OCI-LY1 (cell line): Measurements from ENCODE around the gene EVA1A.

Source experiments
- H2AFZ ChIP-seq: fragments of 200-600 bp; sonication (generic), shearing (Covaris generic); 2 replicates; pipeline ENCODE4 v1.6.0; 2014; ENCODE audit warnings: antibody characterized with exemption, mild to moderate bottlenecking, low read length
- H3F3A ChIP-seq: fragments of 200-600 bp; sonication (generic), shearing (Covaris generic); 2 replicates; pipeline ENCODE4 v1.6.0; 2014; ENCODE audit warnings: mild to moderate bottlenecking, antibody characterized with exemption, low read length, moderate library complexity; ENCODE audit not compliant: insufficient read depth
- H3K27ac ChIP-seq: fragments of 200-600 bp; sonication (generic); 2 replicates; pipeline ENCODE4 v1.5.1; 2014; ENCODE audit warnings: low read length, mixed run types, mild to moderate bottlenecking, low read depth; ENCODE audit not compliant: poor library complexity, severe bottlenecking
- H3K27me3 ChIP-seq: fragments of 200-600 bp; sonication (generic); 2 replicates; pipeline ENCODE4 v1.6.0; 2014; ENCODE audit warnings: antibody characterized with exemption, mild to moderate bottlenecking, low read length, moderate library complexity; ENCODE audit not compliant: insufficient read depth
- H3K36me3 ChIP-seq: fragments of 200-600 bp; sonication (generic); 2 replicates; pipeline ENCODE4 v1.6.1; 2014; ENCODE audit warnings: mild to moderate bottlenecking, antibody characterized with exemption, low read length, moderate library complexity, mixed read lengths; ENCODE audit not compliant: insufficient read depth
- H3K4me1 ChIP-seq: fragments of 200-600 bp; sonication (generic); 2 replicates; pipeline ENCODE4 v1.5.1; 2014; ENCODE audit warnings: mild to moderate bottlenecking, low read length, moderate library complexity; ENCODE audit not compliant: insufficient read depth, severe bottlenecking
- H3K4me2 ChIP-seq: fragments of 200-600 bp; sonication (generic), shearing (Covaris generic); 2 replicates; pipeline ENCODE4 v1.6.1; 2014; ENCODE audit warnings: low read length
- H3K4me3 ChIP-seq: fragments of 200-600 bp; sonication (generic); 2 replicates; pipeline ENCODE4 v1.5.1; 2014; ENCODE audit warnings: low read length, low read depth, mild to moderate bottlenecking, mixed read lengths; ENCODE audit not compliant: poor library complexity, severe bottlenecking
- H3K79me2 ChIP-seq: fragments of 200-600 bp; shearing (Covaris generic); 2 replicates; pipeline ENCODE4 v1.6.1; 2016; ENCODE audit warnings: mixed run types, low read length, mixed read lengths; ENCODE audit not compliant: insufficient read depth
- H3K9ac ChIP-seq: fragments of 200-600 bp; sonication (generic), shearing (Covaris generic); 2 replicates; pipeline ENCODE4 v1.6.1; 2014; ENCODE audit warnings: mild to moderate bottlenecking, low read length, mixed read lengths
- H3K9me2 ChIP-seq: fragments of 200-600 bp; sonication (generic), shearing (Covaris generic); 2 replicates; pipeline ENCODE4 v1.6.1; 2014; ENCODE audit warnings: low read depth, mild to moderate bottlenecking, low read length, mixed read lengths
- H3K9me3 ChIP-seq: fragments of 200-600 bp; shearing (Covaris generic); 2 replicates; pipeline ENCODE4 v1.6.1; 2014; ENCODE audit warnings: low read length, mixed read lengths
- H4K20me1 ChIP-seq: fragments of 200-600 bp; sonication (generic), shearing (Covaris generic); 2 replicates; pipeline ENCODE4 v1.6.0; 2016; ENCODE audit warnings: mild to moderate bottlenecking, low read length; ENCODE audit not compliant: insufficient read depth
- EZH2 ChIP-seq: fragments of 200-600 bp; sonication (generic), shearing (Covaris generic); IDR thresholded peaks from 2 replicates; pipeline ENCODE4 v1.8.0; 2017; ENCODE audit warnings: borderline replicate concordance, mixed run types, mild to moderate bottlenecking, antibody characterized with exemption, low read length, moderate library complexity, mixed read lengths
- TF ChIP-seq, protein P1 (sequence below): fragments of 200-600 bp; sonication (generic), shearing (Covaris generic); IDR thresholded peaks from 2 replicates; pipeline ENCODE4 v1.5.1; 2017; ENCODE audit warnings: mild to moderate bottlenecking, antibody characterized with exemption, low read length, moderate library complexity, mixed read lengths

The EVA1A gene

DNA sequence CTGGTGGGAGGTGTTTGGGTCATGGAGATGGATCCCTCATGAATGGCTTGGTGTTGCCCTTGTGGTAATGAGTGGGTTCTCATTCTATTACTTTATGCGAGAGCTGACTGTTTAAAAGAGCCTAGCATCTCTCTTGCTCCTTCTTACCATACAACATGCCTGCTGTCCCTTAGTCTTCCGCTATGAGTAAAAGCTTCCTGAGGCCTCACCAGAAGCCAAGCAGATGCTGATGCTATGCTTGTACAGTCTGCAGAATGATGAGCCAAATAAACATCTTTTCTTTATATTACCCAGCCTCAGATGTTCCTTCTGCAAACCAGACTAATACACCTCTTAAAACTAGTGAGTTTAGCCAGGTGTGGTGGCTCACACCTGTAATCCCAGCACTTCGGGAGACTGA lies 23.1 kb downstream of the EVA1A start:
- no peak overlapping the region for H3K27ac ChIP-seq
- TF ChIP-seq, protein P1, sequence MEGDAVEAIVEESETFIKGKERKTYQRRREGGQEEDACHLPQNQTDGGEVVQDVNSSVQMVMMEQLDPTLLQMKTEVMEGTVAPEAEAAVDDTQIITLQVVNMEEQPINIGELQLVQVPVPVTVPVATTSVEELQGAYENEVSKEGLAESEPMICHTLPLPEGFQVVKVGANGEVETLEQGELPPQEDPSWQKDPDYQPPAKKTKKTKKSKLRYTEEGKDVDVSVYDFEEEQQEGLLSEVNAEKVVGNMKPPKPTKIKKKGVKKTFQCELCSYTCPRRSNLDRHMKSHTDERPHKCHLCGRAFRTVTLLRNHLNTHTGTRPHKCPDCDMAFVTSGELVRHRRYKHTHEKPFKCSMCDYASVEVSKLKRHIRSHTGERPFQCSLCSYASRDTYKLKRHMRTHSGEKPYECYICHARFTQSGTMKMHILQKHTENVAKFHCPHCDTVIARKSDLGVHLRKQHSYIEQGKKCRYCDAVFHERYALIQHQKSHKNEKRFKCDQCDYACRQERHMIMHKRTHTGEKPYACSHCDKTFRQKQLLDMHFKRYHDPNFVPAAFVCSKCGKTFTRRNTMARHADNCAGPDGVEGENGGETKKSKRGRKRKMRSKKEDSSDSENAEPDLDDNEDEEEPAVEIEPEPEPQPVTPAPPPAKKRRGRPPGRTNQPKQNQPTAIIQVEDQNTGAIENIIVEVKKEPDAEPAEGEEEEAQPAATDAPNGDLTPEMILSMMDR: no peak
- no peak for TF ChIP-seq EZH2
- no peak overlapping the region for H2AFZ ChIP-seq
- H4K20me1 ChIP-seq: no peaks in the 10 kb centered on the region
- H3K9me3 ChIP-seq: no peaks in the 10 kb centered on the region
- no peaks in the 10 kb centered on the region for H3F3A ChIP-seq
- no peaks in the 10 kb centered on the region for H3K36me3 ChIP-seq
- H3K27me3 ChIP-seq: no peaks in the 10 kb centered on the region
- H3K79me2 ChIP-seq: no peaks in the 10 kb centered on the region
- no peaks in the 10 kb centered on the region for H3K4me1 ChIP-seq
- H3K4me2 ChIP-seq: no peak overlapping the region
- no peak overlapping the region for H3K4me3 ChIP-seq
- H3K9me2 ChIP-seq: no peaks in the 10 kb centered on the region
- no peak overlapping the region for H3K9ac ChIP-seq

DNA sequence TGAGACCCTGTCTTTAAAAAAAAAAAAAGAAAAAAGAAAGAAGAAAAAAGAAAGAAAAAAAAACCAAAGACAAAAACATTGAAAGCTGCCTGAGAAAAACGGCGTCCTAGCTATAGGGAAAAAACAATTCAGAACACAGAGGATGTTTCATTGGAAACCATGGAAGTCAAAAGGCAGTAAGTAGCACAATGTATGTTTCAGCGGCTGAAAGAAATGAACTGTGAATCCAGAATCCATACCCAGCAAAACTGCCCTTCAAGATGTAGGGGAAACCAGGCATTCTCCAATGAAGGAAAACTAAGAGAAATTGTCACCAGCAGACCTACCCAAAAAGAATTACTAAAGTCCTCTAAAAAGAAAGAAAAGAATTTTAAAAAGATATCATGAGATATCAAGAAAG lies 27.6 kb downstream of the EVA1A start:
- no peak overlapping the region for H3K27ac ChIP-seq
- H3K36me3 ChIP-seq: no peaks in the 10 kb centered on the region
- no peak overlapping the region for H3K4me3 ChIP-seq
- TF ChIP-seq, protein P1: no peak
- TF ChIP-seq EZH2: no peak
- H3K27me3 ChIP-seq: no peaks in the 10 kb centered on the region
- no peak overlapping the region for H3K9ac ChIP-seq
- no peak overlapping the region for H2AFZ ChIP-seq
- H3K9me3 ChIP-seq: no peaks in the 10 kb centered on the region
- no peaks in the 10 kb centered on the region for H3K9me2 ChIP-seq
- H3K79me2 ChIP-seq: no peaks in the 10 kb centered on the region
- no peaks in the 10 kb centered on the region for H3F3A ChIP-seq
- H3K4me1 ChIP-seq: no peaks in the 10 kb centered on the region
- no peak overlapping the region for H3K4me2 ChIP-seq
- no peaks in the 10 kb centered on the region for H4K20me1 ChIP-seq

DNA sequence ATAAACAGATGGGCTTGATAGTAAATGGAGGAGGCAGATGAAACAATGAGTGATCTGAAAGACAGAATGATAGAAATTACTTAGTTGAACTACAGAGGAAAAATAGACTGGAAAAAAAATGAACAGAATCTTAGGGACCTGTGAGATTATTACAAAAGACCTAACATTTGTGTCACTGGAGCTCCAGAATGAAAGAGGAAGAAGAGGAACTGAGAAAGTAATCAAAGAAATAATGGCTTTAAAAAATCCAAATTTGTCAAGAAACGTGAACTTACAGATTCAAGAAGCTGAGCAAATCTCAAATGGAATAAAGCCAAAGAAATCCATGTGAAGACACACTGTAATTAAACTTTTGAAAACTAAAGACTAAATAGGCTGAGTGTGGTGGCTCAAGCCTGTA lies 28.3 kb downstream of the EVA1A start:
- Histone ChIP-seq H3K79me2 (no peaks in the 10 kb centered on the region), H3K27me3 (no peaks in the 10 kb centered on the region), H3K9ac (no peak overlapping the region), H2AFZ (no peak overlapping the region), H3F3A (no peaks in the 10 kb centered on the region), H3K36me3 (no peaks in the 10 kb centered on the region), H3K4me1 (no peaks in the 10 kb centered on the region), H4K20me1 (no peaks in the 10 kb centered on the region), H3K4me3 (no peak overlapping the region), H3K9me3 (no peaks in the 10 kb centered on the region), H3K9me2 (no peaks in the 10 kb centered on the region), H3K4me2 (no peak overlapping the region), H3K27ac (no peak overlapping the region)
- no peak for TF ChIP-seq EZH2
- TF ChIP-seq, protein P1: no peak
